NB4 (cell line): Measurements from ENCODE around the gene CTDNEP1.
A peak's percentile ranks its signal among the peaks of the same experiment; 100 is the strongest.

Source experiments
- DNase-seq: peaks from one replicate; pipeline ENCODE4 v3.0.0; 2010; ENCODE audit warnings: low read depth
- H3K4me3 ChIP-seq: one replicate; pipeline ENCODE4 v1.5.1; 2011; ENCODE audit warnings: mild to moderate bottlenecking, low read depth, low read length, moderate library complexity
- MAX ChIP-seq: IDR thresholded peaks from 2 replicates; pipeline ENCODE4 v1.6.1; 2011; ENCODE audit warnings: low read depth, low read length
- MYC ChIP-seq: IDR thresholded peaks from 2 replicates; pipeline ENCODE4 v1.6.1; 2011; ENCODE audit warnings: low read depth, low read length
- POLR2A ChIP-seq: IDR thresholded peaks from 2 replicates; pipeline ENCODE4 v1.6.1; 2011; ENCODE audit warnings: mild to moderate bottlenecking; ENCODE audit not compliant: insufficient read length; ENCODE audit errors: extremely low read depth
- TF ChIP-seq, protein P1 (sequence below): IDR thresholded peaks from one replicate; pipeline ENCODE4 v1.5.1; 2012; ENCODE audit warnings: low read depth, low read length

CTDNEP1 gene

DNA sequence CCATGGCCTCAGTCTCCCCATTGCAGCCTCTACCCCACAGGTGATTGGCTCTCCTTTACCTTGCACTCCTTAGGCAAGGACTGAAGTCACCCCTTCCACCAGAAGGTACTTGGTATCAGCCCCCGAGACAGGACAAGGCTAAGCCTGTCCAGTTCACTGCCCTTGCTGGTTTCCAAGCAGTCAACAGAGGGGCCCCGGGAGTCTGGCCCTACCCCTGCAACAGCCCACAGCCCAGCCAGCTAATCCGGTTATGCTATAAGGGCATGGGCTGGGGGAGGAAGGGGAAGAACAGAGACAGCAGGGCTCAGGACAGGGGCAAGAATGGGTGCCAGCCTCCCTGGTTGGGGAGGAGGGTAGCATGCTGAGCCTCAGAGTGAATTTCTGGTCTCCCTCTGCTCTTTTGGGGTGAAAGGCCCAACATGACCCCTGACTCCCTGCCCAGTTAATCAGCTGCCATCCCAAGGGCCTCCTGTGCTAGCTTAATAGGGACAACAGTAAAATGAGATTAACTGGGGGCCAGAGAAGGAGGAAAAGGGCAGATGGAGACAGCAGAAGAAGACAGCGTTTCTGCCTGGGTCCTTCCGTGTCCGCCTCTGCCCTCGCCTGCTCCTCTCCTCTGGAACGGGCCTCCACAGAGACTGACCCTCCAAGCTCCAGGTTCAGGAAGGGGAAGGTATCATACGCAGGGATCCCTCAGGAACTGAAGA is 42.6 kb downstream of the CTDNEP1 start:
- H3K4me3 ChIP-seq = no peak overlapping the region
- no peak for TF ChIP-seq MYC
- TF ChIP-seq, protein P1, sequence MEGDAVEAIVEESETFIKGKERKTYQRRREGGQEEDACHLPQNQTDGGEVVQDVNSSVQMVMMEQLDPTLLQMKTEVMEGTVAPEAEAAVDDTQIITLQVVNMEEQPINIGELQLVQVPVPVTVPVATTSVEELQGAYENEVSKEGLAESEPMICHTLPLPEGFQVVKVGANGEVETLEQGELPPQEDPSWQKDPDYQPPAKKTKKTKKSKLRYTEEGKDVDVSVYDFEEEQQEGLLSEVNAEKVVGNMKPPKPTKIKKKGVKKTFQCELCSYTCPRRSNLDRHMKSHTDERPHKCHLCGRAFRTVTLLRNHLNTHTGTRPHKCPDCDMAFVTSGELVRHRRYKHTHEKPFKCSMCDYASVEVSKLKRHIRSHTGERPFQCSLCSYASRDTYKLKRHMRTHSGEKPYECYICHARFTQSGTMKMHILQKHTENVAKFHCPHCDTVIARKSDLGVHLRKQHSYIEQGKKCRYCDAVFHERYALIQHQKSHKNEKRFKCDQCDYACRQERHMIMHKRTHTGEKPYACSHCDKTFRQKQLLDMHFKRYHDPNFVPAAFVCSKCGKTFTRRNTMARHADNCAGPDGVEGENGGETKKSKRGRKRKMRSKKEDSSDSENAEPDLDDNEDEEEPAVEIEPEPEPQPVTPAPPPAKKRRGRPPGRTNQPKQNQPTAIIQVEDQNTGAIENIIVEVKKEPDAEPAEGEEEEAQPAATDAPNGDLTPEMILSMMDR = no peak
- no peak for TF ChIP-seq POLR2A
- DNase-seq = no peak

GRCh38 chr17:7208027-7208571 is 43.4 kb downstream of the CTDNEP1 start:
- TF ChIP-seq MAX (no peak), POLR2A (no peak), MYC (no peak)
- TF ChIP-seq, protein P1 = no peak
- DNase-seq = no peak
- no peak overlapping the region for H3K4me3 ChIP-seq

GRCh38 chr17:7207120-7208001 is 44.2 kb downstream of the CTDNEP1 start:
- no peak for DNase-seq
- no peak overlapping the region for H3K4me3 ChIP-seq
- TF ChIP-seq MAX (no peak), POLR2A (no peak), MYC (no peak)
- TF ChIP-seq, protein P1 = no peak

GRCh38 chr17:7205561-7205960 is 46.0 kb downstream of the CTDNEP1 start:
- no peak overlapping the region for H3K4me3 ChIP-seq
- DNase-seq = no peak
- TF ChIP-seq MYC = no peak
- no peak for TF ChIP-seq MAX
- no peak for TF ChIP-seq POLR2A
- TF ChIP-seq, protein P1 = no peak

DNA sequence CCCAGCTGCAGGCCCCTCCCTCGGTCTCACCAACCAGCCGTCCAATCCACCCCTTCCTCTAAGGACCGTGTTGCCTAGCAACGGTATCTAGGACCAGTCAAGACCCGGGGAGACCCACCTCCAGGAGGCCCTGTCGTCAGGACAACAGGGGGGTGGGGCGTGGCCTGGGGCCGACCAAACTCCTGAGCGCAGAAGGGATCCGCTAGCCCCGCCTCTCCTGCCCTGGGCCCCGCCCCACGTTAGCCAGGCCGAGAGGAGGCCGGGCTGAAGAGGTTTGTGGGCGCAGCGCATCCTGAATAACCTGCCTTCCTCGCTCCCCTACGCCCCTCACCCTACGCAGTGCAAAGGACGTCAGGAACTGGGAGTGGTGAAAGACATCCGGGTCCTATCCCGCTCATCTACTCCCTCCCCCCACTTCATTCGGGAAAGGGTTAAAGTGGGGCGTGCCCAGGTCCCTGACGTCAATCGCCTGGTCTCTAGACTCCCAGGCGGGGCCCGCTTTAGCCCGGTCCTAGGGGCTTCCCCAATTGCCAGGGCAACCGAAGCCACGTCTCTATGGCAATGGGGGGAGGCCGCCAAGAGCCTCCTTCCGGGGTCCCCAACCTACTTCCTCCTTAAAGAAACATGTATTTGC is 46.6 kb downstream of the CTDNEP1 start:
- TF ChIP-seq, protein P1 = no peak
- TF ChIP-seq MYC (no peak), MAX (no peak), POLR2A (no peak)
- peak; percentile 8 for DNase-seq
- no peak overlapping the region for H3K4me3 ChIP-seq
